GM10266 (cell line): ENCODE results near the gene BCDIN3D.

Source experiments
- DNase-seq: peaks from one replicate; pipeline ENCODE4 v3.0.0; 2012; ENCODE audit errors: extremely low spot score
- CTCF ChIP-seq: IDR thresholded peaks from 2 replicates; pipeline ENCODE4 v1.5.1; 2012; ENCODE audit warnings: mild to moderate bottlenecking, low read depth; ENCODE audit not compliant: control insufficient read depth, insufficient read depth; ENCODE audit errors: missing control alignments

BCDIN3D gene

DNA sequence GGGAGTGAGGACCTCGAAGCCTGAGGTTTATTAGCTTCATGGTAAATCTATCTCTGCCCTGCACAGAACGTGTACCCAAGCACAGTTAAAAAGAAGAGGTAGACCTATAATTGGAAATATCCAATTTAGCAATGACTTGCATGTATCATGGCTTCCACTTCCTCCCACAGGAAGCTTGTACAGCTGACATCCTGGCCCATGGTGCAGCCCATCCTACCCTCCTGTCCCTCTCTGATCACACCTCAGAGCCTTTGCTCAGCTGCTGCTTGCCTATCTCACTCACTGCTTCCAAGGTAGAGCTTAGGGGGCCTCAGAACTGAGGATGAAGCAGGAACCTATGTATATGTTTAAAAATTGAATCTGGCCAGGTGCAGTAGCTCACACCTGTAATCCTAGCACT is 4.3 kb upstream of the BCDIN3D start:
- no peak for DNase-seq
- no peak for TF ChIP-seq CTCF

DNA sequence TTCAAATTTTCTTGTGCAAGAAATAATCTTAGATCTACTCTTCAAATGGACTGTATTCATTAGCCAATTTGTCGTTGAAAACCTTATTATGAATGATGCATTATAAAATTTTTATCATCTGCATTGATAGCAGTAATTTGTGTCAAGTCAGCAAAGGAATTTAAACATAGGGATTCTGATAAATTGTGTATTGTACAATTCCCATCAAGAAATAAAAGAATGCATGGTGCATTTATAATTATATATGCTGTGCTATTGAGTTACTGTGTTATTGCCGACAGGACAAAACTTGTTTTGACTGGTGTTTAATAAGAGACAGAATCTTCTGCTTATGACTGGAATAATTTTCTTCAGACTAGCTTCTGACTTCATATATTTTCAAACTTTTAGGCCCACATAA is 3.1 kb upstream of the BCDIN3D start:
- TF ChIP-seq CTCF = no peak
- no peak for DNase-seq

DNA sequence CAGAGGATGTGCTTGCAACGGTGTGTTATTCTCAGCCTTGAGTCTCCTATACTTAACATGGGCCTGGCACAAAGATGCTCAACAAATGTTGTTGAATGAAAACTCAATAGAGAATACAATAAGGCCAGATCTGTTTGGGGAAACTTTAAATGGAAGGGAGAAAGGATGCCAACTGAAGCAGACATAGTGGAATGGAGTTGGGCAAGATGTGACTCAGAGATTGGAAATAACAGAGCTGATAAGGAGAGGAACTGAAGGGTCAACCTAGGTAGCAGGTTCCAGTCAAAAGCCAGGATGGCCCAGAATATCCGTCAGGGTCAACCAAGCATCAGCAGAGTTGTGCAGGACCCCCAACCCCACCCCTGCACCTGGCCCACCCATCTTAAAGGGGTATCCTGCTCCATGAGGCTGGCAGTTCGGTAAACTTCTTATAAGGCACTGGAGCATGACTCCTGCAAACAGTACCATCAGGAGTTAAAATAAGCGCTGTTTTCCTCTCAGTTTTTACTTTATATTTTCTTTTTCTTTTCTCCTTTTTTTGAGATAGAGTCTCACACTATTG is 1.1 kb upstream of the BCDIN3D start:
- no peak for DNase-seq
- TF ChIP-seq CTCF = no peak

DNA sequence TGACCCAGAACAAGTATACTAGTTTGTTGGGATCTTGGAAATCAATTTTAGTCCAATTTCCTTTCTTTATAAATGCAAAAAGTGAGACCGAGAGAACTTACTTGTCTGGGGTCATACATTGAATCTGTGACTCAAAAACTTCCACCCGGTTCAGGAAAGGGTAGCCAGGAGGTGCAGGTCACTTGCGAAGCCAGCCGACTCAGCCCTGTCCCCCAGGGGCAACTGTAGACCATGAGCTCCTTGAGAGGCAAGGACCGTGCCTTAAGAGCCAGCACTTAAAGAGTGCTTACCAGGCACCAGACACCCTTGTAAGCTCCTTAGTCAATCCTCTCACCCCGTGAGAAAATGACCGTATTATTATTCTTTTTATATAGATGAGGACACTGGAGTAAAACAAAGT is 505 bp upstream of the BCDIN3D start:
- TF ChIP-seq CTCF = no peak
- DNase-seq = no peak

DNA sequence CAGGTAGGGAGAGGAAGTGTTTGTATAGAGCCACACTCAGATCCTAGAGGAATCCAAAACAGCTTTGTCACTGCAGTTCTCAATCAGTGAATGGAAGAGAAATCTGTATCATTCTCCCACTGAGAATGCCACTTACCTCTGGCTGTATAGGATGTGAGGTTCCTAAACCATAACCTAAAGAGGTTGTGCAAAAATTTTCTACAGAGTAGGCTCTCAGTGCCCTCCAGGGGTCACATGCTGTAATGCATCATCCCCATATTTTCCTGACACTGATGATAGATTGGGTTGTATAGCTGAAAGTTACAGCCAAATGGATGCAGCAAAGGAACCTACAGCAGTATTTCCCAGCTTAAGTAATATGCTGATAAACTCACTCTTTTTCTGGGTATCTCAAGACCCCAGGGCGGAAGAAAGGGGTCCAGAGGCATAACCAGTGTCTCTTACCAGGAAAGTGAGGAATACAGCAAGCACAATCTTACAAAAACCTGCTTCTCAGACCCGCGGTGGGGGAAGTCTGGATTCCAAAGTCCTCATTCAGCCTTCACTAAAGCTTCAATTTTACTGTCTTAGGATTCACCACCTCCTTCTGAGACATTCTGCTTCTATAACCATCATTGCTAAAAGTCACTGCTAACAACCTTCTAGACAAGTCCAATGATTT is 3.8 kb downstream of the BCDIN3D start:
- TF ChIP-seq CTCF = peak; percentile 71

GRCh38 chr12:49832836-49833421 is 10.0 kb downstream of the BCDIN3D start:
- TF ChIP-seq CTCF = no peak
- DNase-seq = no peak

More for the DNA sequence above, 3.8 kb downstream of the BCDIN3D start:
- peak; percentile 42 for DNase-seq

DNA sequence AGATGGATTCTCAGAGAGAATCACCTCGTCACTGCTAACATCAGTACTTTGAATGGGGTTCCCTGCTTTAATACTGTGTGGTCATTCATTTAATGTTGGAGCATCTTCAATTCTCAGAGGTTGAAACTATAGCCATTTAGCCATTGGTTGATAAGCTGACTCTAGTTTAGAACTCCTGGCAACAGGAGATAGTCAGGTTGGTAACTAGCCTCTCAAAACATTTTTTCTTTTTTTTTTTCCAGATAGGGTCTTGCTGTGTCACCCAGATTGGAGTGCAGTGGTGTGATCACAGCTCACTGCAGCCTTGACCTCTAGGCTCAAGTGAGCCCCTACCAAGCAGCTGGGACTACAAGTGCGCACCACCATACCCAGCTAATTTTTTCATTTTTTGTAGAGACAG is 11.2 kb downstream of the BCDIN3D start:
- DNase-seq = no peak
- no peak for TF ChIP-seq CTCF
